SK-N-SH treated with all-trans-retinoic acid at 6 μM for 48 hours (cell line): ENCODE results near the gene BEX3.

ENCODE experiments used
- RARB ChIP-seq: fragments of 250-450 bp; sonication (Bioruptor Pico); IDR thresholded peaks from 2 replicates; pipeline ENCODE4 v1.8.0; 2021; ENCODE audit warnings: mild to moderate bottlenecking, moderate library complexity
- TF ChIP-seq, protein P1 (sequence below): fragments of 250-450 bp; sonication (Bioruptor Pico); IDR thresholded peaks from 2 replicates; pipeline ENCODE4 v1.8.0; 2020; ENCODE audit warnings: mild to moderate bottlenecking, moderate library complexity, borderline replicate concordance

DNA sequence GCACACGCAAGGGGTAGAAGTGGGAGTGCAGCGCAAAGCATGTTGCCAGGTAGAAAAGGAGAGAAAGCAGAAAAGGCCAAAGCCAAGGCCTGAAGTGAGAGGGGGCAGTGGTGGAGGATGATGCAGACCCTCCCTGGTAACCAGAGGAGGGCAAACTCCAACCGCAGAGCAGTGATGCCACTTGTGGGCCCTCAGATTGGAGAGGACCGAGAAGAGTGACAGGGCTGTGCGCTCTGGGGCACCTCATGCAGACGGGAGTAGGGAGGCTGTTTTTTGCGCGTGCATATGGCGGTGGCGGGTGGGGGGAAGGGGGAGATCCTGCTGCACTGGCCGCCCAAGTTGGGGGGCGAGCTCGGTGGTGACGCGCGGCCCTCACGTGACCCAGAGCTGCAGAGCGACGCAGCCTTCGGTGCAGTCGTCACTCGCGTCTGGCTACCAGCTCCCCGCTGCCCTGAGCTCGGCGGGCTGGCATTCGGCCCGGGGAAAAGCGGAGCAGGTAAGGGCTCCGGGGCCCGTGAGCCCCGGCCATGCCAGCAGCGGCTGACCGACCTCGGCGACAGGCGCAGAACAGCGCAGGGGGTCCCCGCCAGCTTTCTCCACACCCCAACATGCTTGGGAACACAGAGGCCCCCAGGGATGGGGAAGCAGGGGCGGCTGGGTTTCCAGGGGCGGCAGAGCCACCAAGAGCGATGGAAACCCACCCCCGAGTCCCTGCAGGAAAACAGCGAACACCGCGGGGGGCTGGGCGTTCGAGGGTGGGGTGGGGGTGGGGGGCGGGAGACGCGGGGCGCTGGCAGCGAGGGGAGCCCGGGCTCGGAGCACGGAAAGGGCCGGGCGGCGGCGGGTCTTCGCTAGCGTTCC lies at the start of gene BEX3:
- TF ChIP-seq, protein P1, sequence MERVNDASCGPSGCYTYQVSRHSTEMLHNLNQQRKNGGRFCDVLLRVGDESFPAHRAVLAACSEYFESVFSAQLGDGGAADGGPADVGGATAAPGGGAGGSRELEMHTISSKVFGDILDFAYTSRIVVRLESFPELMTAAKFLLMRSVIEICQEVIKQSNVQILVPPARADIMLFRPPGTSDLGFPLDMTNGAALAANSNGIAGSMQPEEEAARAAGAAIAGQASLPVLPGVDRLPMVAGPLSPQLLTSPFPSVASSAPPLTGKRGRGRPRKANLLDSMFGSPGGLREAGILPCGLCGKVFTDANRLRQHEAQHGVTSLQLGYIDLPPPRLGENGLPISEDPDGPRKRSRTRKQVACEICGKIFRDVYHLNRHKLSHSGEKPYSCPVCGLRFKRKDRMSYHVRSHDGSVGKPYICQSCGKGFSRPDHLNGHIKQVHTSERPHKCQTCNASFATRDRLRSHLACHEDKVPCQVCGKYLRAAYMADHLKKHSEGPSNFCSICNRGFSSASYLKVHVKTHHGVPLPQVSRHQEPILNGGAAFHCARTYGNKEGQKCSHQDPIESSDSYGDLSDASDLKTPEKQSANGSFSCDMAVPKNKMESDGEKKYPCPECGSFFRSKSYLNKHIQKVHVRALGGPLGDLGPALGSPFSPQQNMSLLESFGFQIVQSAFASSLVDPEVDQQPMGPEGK (CRISPR knock-in tag) = no peak
- TF ChIP-seq RARB = no peak
